HCT116 (cell line): Measurements from ENCODE around the gene ADGRV1. TPM values are rescaled to one million over a fixed set of nuclear protein-coding genes. Genes with fewer than 3 reads are reported as not detected.

Source experiments
- ATAC-seq: fragments of 200-7000 bp; cut with Tn5 transposase; 2 replicates; pipeline ENCODE4 v1.9.1; 2020; ENCODE audit warnings: mild to moderate bottlenecking, moderate library complexity
- BruUV-seq: library from RNA; stranded (reverse); fragments of 400-500 nt; replicated peaks from 2 replicates; lab custom pipeline; 2021; lab: Mats Ljungman, UMichigan
- CTCF ChIA-PET: fragments of 300-600 bp; sonication (Branson Sonifier 250); formaldehyde crosslinking; loops from one replicate; lab custom pipeline; 2021; ENCODE audit warnings: antibody characterized with exemption; lab: Charles Lee
- POLR2A ChIA-PET: fragments of 300-600, 350-600 bp; sonication (Branson Sonifier 250); formaldehyde crosslinking; loops from one replicate; lab custom pipeline; 2021; ENCODE audit warnings: antibody characterized with exemption; lab: Charles Lee
- RAD21 ChIA-PET, 2 experiments: fragments of 300-600 bp; sonication (Branson Sonifier 250); formaldehyde crosslinking; loops; one replicate each; lab custom pipeline; 2023; ENCODE audit warnings: low total read pairs in 2 of 2; ENCODE audit not compliant: uncharacterized antibody in 2 of 2, unreplicated experiment in 2 of 2, low non-redundant PET in 1 of 2; lab: Charles Lee
- DNase-seq: peaks from one replicate; pipeline ENCODE4 v3.0.0-alpha.2; 2010; ENCODE audit warnings: low read depth, low spot score
- H2AFZ ChIP-seq: fragments of 200-600 bp; shearing (Covaris generic), sonication (generic); 2 replicates; pipeline ENCODE4 v1.6.1; 2017; ENCODE audit warnings: low read depth, mixed run types, mixed read lengths, antibody characterized with exemption, low read length; ENCODE audit not compliant: poor library complexity, severe bottlenecking
- H3K27ac ChIP-seq: 2 replicates; pipeline ENCODE4 v1.5.1; 2012; ENCODE audit warnings: low read depth, low read length
- H3K27me3 ChIP-seq: fragments of 200-600 bp; sonication (generic); 2 replicates; pipeline ENCODE4 v1.6.1; 2016; ENCODE audit warnings: mixed run types, low read length, mixed read lengths; ENCODE audit not compliant: insufficient read depth
- H3K36me3 ChIP-seq, 2 experiments: fragments of 200-500 bp in 1 of 2; fragments of 200-600 bp in 1 of 2; sonication (Bioruptor generic) in 1 of 2; sonication (generic) in 1 of 2; 2 replicates each; pipeline versions ENCODE4 v1.5.1 to v1.6.1; 2014 to 2016; ENCODE audit warnings: low read length in 2 of 2, inconsistent platforms in 1 of 2, mixed read lengths in 1 of 2, mixed run types in 1 of 2; ENCODE audit not compliant: insufficient read depth in 2 of 2, control insufficient read depth in 1 of 2
- H3K4me1 ChIP-seq, 2 experiments: fragments of 200-600 bp in 1 of 2; sonication (generic) in 1 of 2; 2 replicates each; pipeline versions ENCODE4 v1.5.1 to v1.6.1; 2012 to 2017; ENCODE audit warnings: low read length in 2 of 2, inconsistent platforms in 1 of 2, mild to moderate bottlenecking in 1 of 2, mixed read lengths in 1 of 2, mixed run types in 1 of 2, moderate library complexity in 1 of 2; ENCODE audit not compliant: insufficient read depth in 2 of 2, control insufficient read depth in 1 of 2
- H3K4me2 ChIP-seq: fragments of 200-600 bp; sonication (generic); 2 replicates; pipeline ENCODE4 v1.6.1; 2017; ENCODE audit warnings: mixed run types, low read length, mixed read lengths
- H3K4me3 ChIP-seq, 2 experiments: fragments of 200-600 bp in 1 of 2; sonication (generic) in 1 of 2; replicated peaks in 1 of 2; 2 replicates each; pipeline ENCODE4 v1.5.1; 2011 to 2016; ENCODE audit warnings: low read length in 2 of 2, control low read depth in 1 of 2, low read depth in 1 of 2, mild to moderate bottlenecking in 1 of 2, mixed read lengths in 1 of 2, mixed run types in 1 of 2
- H3K79me2 ChIP-seq: fragments of 200-600 bp; sonication (generic); 2 replicates; pipeline ENCODE4 v1.6.1; 2017; ENCODE audit warnings: mild to moderate bottlenecking, mixed run types, low read length, moderate library complexity, mixed read lengths; ENCODE audit not compliant: insufficient read depth
- H3K9ac ChIP-seq: fragments of 200-600 bp; sonication (generic); 2 replicates; pipeline ENCODE4 v1.6.1; 2016; ENCODE audit warnings: low read length, mixed read lengths
- H3K9me2 ChIP-seq: fragments of 200-600 bp; sonication (generic), shearing (Covaris generic); 2 replicates; pipeline ENCODE4 v1.6.1; 2017; ENCODE audit warnings: mixed run types, mild to moderate bottlenecking, moderate library complexity; ENCODE audit not compliant: insufficient read depth
- H3K9me3 ChIP-seq, 2 experiments: fragments of 200-500 bp in 1 of 2; fragments of 200-600 bp in 1 of 2; sonication (Bioruptor generic) in 1 of 2; sonication (generic) in 1 of 2; 2 replicates each; pipeline ENCODE4 v1.6.1; 2014 to 2017; ENCODE audit warnings: low read length in 2 of 2, mixed read lengths in 2 of 2, inconsistent platforms in 1 of 2, low read depth in 1 of 2, mild to moderate bottlenecking in 1 of 2, mixed run types in 1 of 2, moderate library complexity in 1 of 2; ENCODE audit not compliant: control insufficient read depth in 1 of 2, insufficient read depth in 1 of 2
- H4K20me1 ChIP-seq: fragments of 200-600 bp; sonication (generic), shearing (Covaris generic); 2 replicates; pipeline ENCODE4 v1.6.1; 2017; ENCODE audit warnings: mixed run types, mild to moderate bottlenecking, moderate library complexity; ENCODE audit not compliant: insufficient read depth
- ATF3 ChIP-seq: IDR thresholded peaks from 2 replicates; pipeline ENCODE4 v1.6.1; 2012
- CTCF ChIP-seq, 3 experiments: fragments of 200-600 bp in 1 of 3; sonication (generic) in 1 of 3; IDR thresholded peaks in 2 of 3; conservative IDR thresholded peaks in 1 of 3; 2 replicates each; pipeline ENCODE4 v1.5.1; 2012 to 2017; ENCODE audit warnings: low read depth in 2 of 3, low read length in 2 of 3, antibody characterized with exemption in 1 of 3, borderline replicate concordance in 1 of 3, control low read depth in 1 of 3, mild to moderate bottlenecking in 1 of 3, mixed read lengths in 1 of 3, mixed run types in 1 of 3, moderate library complexity in 1 of 3; ENCODE audit not compliant: insufficient read depth in 1 of 3
- FOSL1 ChIP-seq: IDR thresholded peaks from 2 replicates; pipeline ENCODE4 v1.6.1; 2012; ENCODE audit warnings: low read depth
- JUND ChIP-seq: IDR thresholded peaks from 2 replicates; pipeline ENCODE4 v1.6.1; 2012
- POLR2A ChIP-seq: IDR thresholded peaks from 2 replicates; pipeline ENCODE4 v1.7.0; 2011; ENCODE audit warnings: borderline replicate concordance; ENCODE audit not compliant: insufficient read depth, insufficient read length; ENCODE audit errors: extremely low read depth
- RAD21 ChIP-seq: IDR thresholded peaks from 2 replicates; pipeline ENCODE4 v1.6.1; 2012; ENCODE audit warnings: low read depth, mild to moderate bottlenecking
- REST ChIP-seq: IDR thresholded peaks from 2 replicates; pipeline ENCODE4 v1.6.1; 2012; ENCODE audit warnings: low read depth
- SP1 ChIP-seq: IDR thresholded peaks from 2 replicates; pipeline ENCODE4 v1.6.1; 2012; ENCODE audit warnings: low read depth
- TCF7L2 ChIP-seq: IDR thresholded peaks from 2 replicates; pipeline ENCODE4 v1.7.0; 2011; ENCODE audit warnings: borderline replicate concordance, inconsistent platforms; ENCODE audit not compliant: insufficient read depth, insufficient read length; ENCODE audit errors: extremely low read depth
- ZBTB33 ChIP-seq: IDR thresholded peaks from 2 replicates; pipeline ENCODE4 v1.6.1; 2011; ENCODE audit warnings: mild to moderate bottlenecking, low read length, moderate library complexity; ENCODE audit not compliant: insufficient replicate concordance; ENCODE audit errors: extremely low read depth
- ZNF274 ChIP-seq: fragments of 200-500 bp; sonication (Bioruptor generic); IDR thresholded peaks from 2 replicates; pipeline ENCODE4 v1.6.1; 2014; ENCODE audit warnings: mild to moderate bottlenecking, low read depth, low read length, inconsistent platforms
- intact Hi-C: fragments of 100-400 bp; cut with micrococcal nuclease; formaldehyde crosslinking; loops from 2 replicates; pipeline ENCODE4 v1.10.0; 2022
- total RNA-seq: library from RNA; stranded (reverse); gene quantifications from one replicate; pipeline ENCODE4 v1.2.1, GENCODE V29; 2021; ENCODE audit not compliant: unreplicated experiment

Gene ADGRV1
- total RNA-seq, 1 experiment from 2014 or later, result 6.0 TPM

GRCh38 chr5:91136271-91136670, 577.7 kb downstream of the ADGRV1 start:
- H3K79me2 ChIP-seq, result no peaks in the 10 kb centered on the region
- RAD21 ChIA-PET, result no interaction called here
- no peaks in the 10 kb centered on the region for H3K9me3 ChIP-seq
- no TSS peak for BruUV-seq
- no peak overlapping the region for H3K27ac ChIP-seq
- POLR2A ChIA-PET, result no interaction called here
- TF ChIP-seq JUND (peak; percentile 50), FOSL1 (peak; percentile 50), CTCF (IDR thresholded peaks at IDR 0.05 in 2 of 3, conservative IDR thresholded peaks at IDR 0.05 in 1 of 3; ENCODE audit: borderline replicate concordance in 1 of 3, insufficient read depth in 1 of 3, low read depth in 2 of 3, low read length in 2 of 3) (0 out of 6 replicates have a peak, but pooled peaks of 1 of the 3 experiments have one; percentile 20), RAD21 (0 out of 2 replicates have a peak, but pooled peaks have one; percentile 10), SP1 (0 out of 2 replicates have a peak, but pooled peaks have one; percentile 38), TCF7L2 (no peak), POLR2A (no peak), ZNF274 (no peak), REST (no peak), ZBTB33 (no peak), ATF3 (0 out of 2 replicates have a peak, but pooled peaks have one; percentile 16)
- no peaks in the 10 kb centered on the region for H3K27me3 ChIP-seq
- peak overlapping the region; percentile 56 for H2AFZ ChIP-seq
- H4K20me1 ChIP-seq, result no peaks in the 10 kb centered on the region
- H3K9ac ChIP-seq, result no peak overlapping the region
- H3K9me2 ChIP-seq, result no peaks in the 10 kb centered on the region
- H3K4me2 ChIP-seq, result peak overlapping the region; percentile 61
- DNase-seq (peak; percentile 19), ATAC-seq (peak; percentile 87)
- CTCF ChIA-PET, result interaction anchor here (1.0 kb wide), 1 partner anchor 248 kb away, joined by 3 read pairs; no protein-coding TSS in a partner anchor
- intact Hi-C loops, result no loop called here
- no peaks in the 10 kb centered on the region for H3K36me3 ChIP-seq
- no peak overlapping the region for H3K4me3 ChIP-seq
- peaks cover 6 to 26% of the 10 kb centered on the region in 2 experiments; a peak in 2 of 4 replicates for H3K4me1 ChIP-seq
